Measurements from ENCODE around the gene EHD1.

EHD1 gene

GRCh38 chr11:64871492-64871891, 6.9 kb downstream of the EHD1 start:
- DNase-seq = no peak

- DNase-seq = no peak
Observed at GRCh38 chr11:64870893-64871466, 7.4 kb downstream of the EHD1 start.

- no peak for DNase-seq
Observed at GRCh38 chr11:64870176-64870892, 8.1 kb downstream of the EHD1 start.

GRCh38 chr11:64869571-64870175, 8.7 kb downstream of the EHD1 start:
- no peak for DNase-seq

GRCh38 chr11:64868904-64869570, 9.4 kb downstream of the EHD1 start:
- DNase-seq = peak; percentile 82

DNA sequence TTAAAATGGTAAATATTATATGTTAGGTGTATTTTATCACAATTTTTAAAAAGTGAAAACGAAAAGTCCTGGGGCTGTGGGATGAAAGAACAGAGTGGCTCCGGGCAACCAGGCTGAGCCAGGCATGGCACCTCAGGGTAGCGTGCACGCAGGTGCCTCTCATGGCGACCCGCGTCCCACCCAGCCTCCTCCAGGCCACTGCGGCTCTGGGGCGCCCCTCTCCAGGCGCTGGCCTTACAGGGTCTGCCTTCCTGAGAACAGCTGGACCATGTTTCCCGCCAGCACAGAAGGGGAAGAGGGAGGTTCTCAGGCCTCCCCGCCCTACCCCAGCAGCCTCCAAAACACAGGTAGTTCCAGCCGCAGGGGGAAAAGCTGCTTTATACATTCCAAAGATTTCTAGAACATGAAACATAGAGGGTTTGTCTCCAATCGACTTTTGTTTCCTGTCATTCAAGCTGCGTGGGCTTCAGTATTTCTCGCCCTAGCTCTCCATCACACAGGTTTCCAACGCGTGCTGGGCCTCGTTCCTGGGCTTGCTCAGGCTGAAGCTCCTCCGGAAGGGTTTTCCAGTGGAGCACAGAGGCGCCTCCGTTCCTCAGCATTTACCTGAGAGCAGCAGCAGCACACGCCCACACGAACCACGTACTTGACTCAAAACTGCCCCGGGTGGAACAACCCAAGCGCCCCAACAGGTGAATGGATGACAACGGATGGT, 10.5 kb downstream of the EHD1 start:
- DNase-seq = no peak

- DNase-seq = no peak
Observed at GRCh38 chr11:64866173-64866491, 12.3 kb downstream of the EHD1 start.

- no peak for DNase-seq
Observed at GRCh38 chr11:64865286-64866172, 12.9 kb downstream of the EHD1 start.

DNA sequence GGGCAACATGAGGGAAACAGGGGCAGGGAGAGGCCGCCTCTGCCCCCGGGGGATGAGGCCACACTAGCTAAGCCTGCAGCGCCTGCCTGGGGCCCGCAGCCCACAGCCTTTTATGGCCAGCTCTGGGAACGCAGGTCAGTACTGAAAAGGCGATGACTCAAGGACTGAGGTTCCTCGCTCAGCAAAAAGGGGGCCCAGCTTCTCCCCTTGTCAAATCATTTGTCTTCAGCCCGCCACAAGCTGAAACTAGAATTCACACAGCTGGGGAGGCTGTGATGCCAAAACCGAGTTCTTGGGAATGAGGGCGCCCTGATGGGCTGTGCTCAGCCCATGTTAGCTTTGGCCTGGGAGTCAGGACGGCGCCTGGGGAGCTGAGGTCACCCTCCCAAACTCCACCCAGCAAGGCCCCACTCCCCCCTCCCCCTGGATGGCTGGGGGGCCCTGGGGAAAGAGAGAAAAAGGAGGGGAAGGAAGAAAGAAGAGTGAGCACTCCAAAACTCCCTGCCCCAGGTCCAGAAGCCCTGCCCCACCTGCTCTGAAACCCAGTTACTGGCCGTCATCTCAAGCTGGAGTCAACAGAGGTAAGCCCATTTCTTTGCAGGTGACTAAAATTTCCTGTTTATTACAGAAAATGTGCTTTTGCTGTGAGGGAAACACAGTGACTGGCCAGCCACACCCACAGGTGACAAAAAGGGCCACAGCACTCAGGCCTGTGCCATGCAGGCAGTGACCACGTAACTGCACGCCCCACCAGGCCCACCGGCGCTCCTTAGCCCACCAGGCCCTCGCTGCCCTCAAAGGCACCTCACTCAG, 13.7 kb downstream of the EHD1 start:
- DNase-seq = peak; percentile 82

DNA sequence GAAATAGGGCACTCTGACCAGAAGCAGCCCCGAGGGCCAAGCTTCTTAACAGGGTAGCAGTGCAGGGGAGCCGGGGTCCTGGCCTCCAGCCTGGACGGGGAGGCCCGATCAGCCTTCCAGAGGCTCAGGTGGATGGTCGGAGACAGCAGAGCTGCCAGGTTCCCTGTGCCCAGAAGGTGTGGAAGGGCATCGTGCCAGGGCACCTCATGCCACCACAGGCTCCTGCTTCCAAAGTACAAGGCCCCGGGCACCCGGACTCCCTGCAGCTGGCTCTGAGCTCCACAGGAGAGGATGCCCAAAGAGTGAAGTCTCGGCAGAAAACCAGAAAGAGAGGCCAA, 14.3 kb downstream of the EHD1 start:
- no peak for DNase-seq

GRCh38 chr11:64863391-64864060, 14.9 kb downstream of the EHD1 start:
- no peak for DNase-seq

DNA sequence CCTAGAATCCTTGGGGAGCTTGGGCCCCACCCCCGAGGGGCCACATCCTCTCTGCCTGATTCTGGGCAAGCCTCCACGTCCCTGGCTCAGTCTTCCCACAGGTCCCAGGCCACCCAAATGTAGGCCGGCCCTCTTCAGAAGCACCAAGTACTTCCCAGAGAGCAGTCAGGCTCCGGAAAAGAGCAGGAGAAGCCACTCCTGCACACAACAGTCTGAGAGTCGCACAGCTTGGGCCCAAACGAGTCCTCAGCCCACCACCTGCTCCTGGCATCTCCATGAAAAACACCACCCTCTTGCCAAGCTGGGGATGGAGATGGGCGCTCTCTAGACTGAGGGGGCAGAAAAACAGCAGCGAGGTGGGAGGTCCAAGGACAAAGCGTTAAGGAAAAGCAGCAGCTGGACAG, 15.4 kb downstream of the EHD1 start:
- no peak for DNase-seq

GRCh38 chr11:64861227-64861975, 17.0 kb downstream of the EHD1 start:
- DNase-seq = no peak

GRCh38 chr11:64859542-64860414, 18.6 kb downstream of the EHD1 start:
- no peak for DNase-seq

- DNase-seq = no peak
Observed at GRCh38 chr11:64858467-64859263, 19.8 kb downstream of the EHD1 start.

DNA sequence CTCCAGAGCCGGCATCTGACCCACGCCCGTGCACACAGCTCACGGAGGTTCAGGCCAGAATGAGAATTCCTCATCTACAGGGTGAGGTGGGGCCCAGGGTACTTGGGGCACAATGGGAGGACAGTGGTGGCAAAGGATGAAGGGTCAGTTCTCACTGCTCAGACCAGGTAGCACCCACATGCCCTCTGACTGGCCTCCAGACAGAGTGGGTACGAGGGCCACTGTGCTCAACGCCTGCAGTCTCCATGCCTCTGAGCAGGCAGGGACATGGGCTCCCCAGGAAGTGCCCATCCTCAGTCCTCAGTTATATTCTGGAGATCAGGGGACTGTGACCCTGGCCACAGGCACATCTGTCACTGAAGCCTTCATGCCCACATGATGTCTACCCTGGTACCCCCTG, 20.9 kb downstream of the EHD1 start:
- no peak for DNase-seq

GRCh38 chr11:64856382-64857227, 21.8 kb downstream of the EHD1 start:
- no peak for DNase-seq

Measured in right hindlimb (tissue), 1 donor.